SK-N-SH (cell line): Measurements from ENCODE around the gene POLG2. TPM values are rescaled to one million over a fixed set of nuclear protein-coding genes. Genes with fewer than 3 reads are reported as not detected.

ENCODE experiments used
- CTCF ChIA-PET: fragments of 300-600, 350-600 bp; formaldehyde crosslinking; extraction: SDS; loops from one replicate; lab custom pipeline; 2021; lab: Yijun Ruan, JAX
- POLR2A ChIA-PET: fragments of 350-600 bp; sonication (Branson Sonifier 250); formaldehyde crosslinking; extraction: SDS; loops from one replicate; lab custom pipeline; 2020; ENCODE audit warnings: antibody characterized with exemption, inconsistent platforms; lab: Yijun Ruan, JAX
- DNase-seq: peaks from one replicate; pipeline ENCODE4 v3.0.0; 2012
- H2AFZ ChIP-seq: fragments of 200-600 bp; sonication (generic); 2 replicates; pipeline ENCODE4 v1.8.1; 2016; ENCODE audit warnings: antibody characterized with exemption, mild to moderate bottlenecking, low read depth
- H3F3A ChIP-seq: fragments of 200-600 bp; sonication (generic); replicated peaks from 2 replicates; pipeline ENCODE3; 2016; ENCODE audit warnings: antibody characterized with exemption, mild to moderate bottlenecking; ENCODE audit not compliant: insufficient read depth
- H3K27ac ChIP-seq, 2 experiments: fragments of 200-500 bp in 1 of 2; fragments of 200-600 bp in 1 of 2; sonication (Bioruptor generic) in 1 of 2; sonication (generic), shearing (Covaris generic) in 1 of 2; 2 replicates each; pipeline versions ENCODE4 v1.5.1 to v1.6.1; 2014 to 2016; ENCODE audit warnings: low read depth in 2 of 2, inconsistent platforms in 1 of 2, low read length in 1 of 2, mild to moderate bottlenecking in 1 of 2, mixed read lengths in 1 of 2
- H3K27me3 ChIP-seq: fragments of 200-600 bp; sonication (generic), shearing (Covaris generic); 2 replicates; pipeline ENCODE4 v1.6.1; 2016; ENCODE audit warnings: mixed run types; ENCODE audit not compliant: insufficient read depth
- H3K36me3 ChIP-seq, 2 experiments: fragments of 200-500 bp in 1 of 2; fragments of 200-600 bp in 1 of 2; sonication (Bioruptor generic) in 1 of 2; sonication (generic) in 1 of 2; replicated peaks in 1 of 2; 2 replicates each; pipeline versions ENCODE3 to v1.5.1; 2014 to 2016; ENCODE audit warnings: low read length in 1 of 2, mild to moderate bottlenecking in 1 of 2; ENCODE audit not compliant: insufficient read depth in 2 of 2, control insufficient read depth in 1 of 2
- H3K4me1 ChIP-seq, 2 experiments: fragments of 200-500 bp in 1 of 2; fragments of 200-600 bp in 1 of 2; sonication (Bioruptor generic) in 1 of 2; sonication (generic), shearing (Covaris generic) in 1 of 2; 2 replicates each; pipeline versions ENCODE4 v1.5.1 to v1.6.1; 2014 to 2016; ENCODE audit warnings: low read depth in 1 of 2, low read length in 1 of 2, mixed run types in 1 of 2; ENCODE audit not compliant: insufficient read depth in 2 of 2, control insufficient read depth in 1 of 2
- H3K4me2 ChIP-seq: fragments of 200-600 bp; sonication (generic), shearing (Covaris generic); 2 replicates; pipeline ENCODE4 v1.6.1; 2017; ENCODE audit warnings: mixed run types
- H3K4me3 ChIP-seq, 2 experiments: fragments of 200-500 bp in 1 of 2; fragments of 200-600 bp in 1 of 2; sonication (Bioruptor generic) in 1 of 2; sonication (generic), shearing (Covaris generic) in 1 of 2; 2 replicates each; pipeline versions ENCODE4 v1.5.1 to v1.8.1; 2014 to 2016; ENCODE audit warnings: low read depth in 2 of 2, inconsistent platforms in 1 of 2, low read length in 1 of 2, mild to moderate bottlenecking in 1 of 2, mixed read lengths in 1 of 2, moderate library complexity in 1 of 2
- H3K79me2 ChIP-seq: fragments of 200-600 bp; sonication (generic); 2 replicates; pipeline ENCODE4 v1.8.1; 2017; ENCODE audit warnings: mild to moderate bottlenecking; ENCODE audit not compliant: insufficient read depth
- H3K9ac ChIP-seq: fragments of 200-600 bp; sonication (generic); 2 replicates; pipeline ENCODE4 v1.6.1; 2017; ENCODE audit warnings: mixed run types
- H3K9me2 ChIP-seq: fragments of 200-600 bp; sonication (generic); 2 replicates; pipeline ENCODE4 v1.6.1; 2017; ENCODE audit warnings: mixed run types
- H3K9me3 ChIP-seq: fragments of 200-600 bp; sonication (generic); 2 replicates; pipeline ENCODE4 v1.6.1; 2017; ENCODE audit warnings: mixed run types, mild to moderate bottlenecking, moderate library complexity
- H4K20me1 ChIP-seq: fragments of 200-600 bp; sonication (generic); 2 replicates; pipeline ENCODE4 v1.6.1; 2017; ENCODE audit warnings: mild to moderate bottlenecking, mixed run types; ENCODE audit not compliant: insufficient read depth
- CHD2 ChIP-seq: fragments of 150-350 bp; IDR thresholded peaks from 2 replicates; pipeline ENCODE4 v1.6.1; 2018; ENCODE audit warnings: low read length; ENCODE audit not compliant: partially characterized antibody
- CTCF ChIP-seq: fragments of 200-600 bp; sonication (generic); IDR thresholded peaks from 2 replicates; pipeline ENCODE4 v1.6.1; 2017; ENCODE audit warnings: antibody characterized with exemption, mild to moderate bottlenecking, moderate library complexity
- ELF1 ChIP-seq: IDR thresholded peaks from 2 replicates; pipeline ENCODE4 v1.4.0; 2012
- EP300 ChIP-seq, 2 experiments: IDR thresholded peaks; 2 replicates each; pipeline versions ENCODE4 v1.4.0 to v1.6.1; 2012; ENCODE audit warnings: borderline replicate concordance in 1 of 2, low read depth in 1 of 2, low read length in 1 of 2
- EZH2phosphoT487 ChIP-seq: fragments of 200-600 bp; sonication (generic); IDR thresholded peaks from 2 replicates; pipeline ENCODE4 v1.6.1; 2017; ENCODE audit warnings: low read depth, mixed run types, mild to moderate bottlenecking, antibody characterized with exemption, moderate library complexity, borderline replicate concordance
- FOSL2 ChIP-seq: IDR thresholded peaks from 2 replicates; pipeline ENCODE4 v1.4.0; 2012; ENCODE audit warnings: low read depth, mild to moderate bottlenecking, moderate library complexity, borderline replicate concordance
- FOXJ3 ChIP-seq: sonication (generic); formaldehyde crosslinking; IDR thresholded peaks from 2 replicates; pipeline ENCODE4 v1.5.1; 2020; ENCODE audit warnings: mild to moderate bottlenecking, missing genetic modification reagents
- FOXM1 ChIP-seq: IDR thresholded peaks from 2 replicates; pipeline ENCODE4 v1.4.0; 2012; ENCODE audit warnings: low read depth, mild to moderate bottlenecking
- GABPA ChIP-seq: IDR thresholded peaks from 2 replicates; pipeline ENCODE4 v1.4.0; 2012; ENCODE audit warnings: low read depth, mild to moderate bottlenecking
- GATA2 ChIP-seq: sonication (generic); formaldehyde crosslinking; IDR thresholded peaks from 2 replicates; pipeline ENCODE4 v1.5.0; 2020; ENCODE audit warnings: mild to moderate bottlenecking, missing genetic modification reagents
- JUND ChIP-seq: IDR thresholded peaks from 2 replicates; pipeline ENCODE4 v1.4.0; 2012
- MAX ChIP-seq: IDR thresholded peaks from 2 replicates; pipeline ENCODE4 v1.4.0; 2012; ENCODE audit warnings: low read depth
- MEF2A ChIP-seq: IDR thresholded peaks from 2 replicates; pipeline ENCODE4 v1.4.0; 2012; ENCODE audit warnings: low read depth, borderline replicate concordance
- MXI1 ChIP-seq: IDR thresholded peaks from 2 replicates; pipeline ENCODE4 v1.6.1; 2012; ENCODE audit warnings: mild to moderate bottlenecking, low read depth, low read length, improper control_type of control experiment
- NFIC ChIP-seq: IDR thresholded peaks from 2 replicates; pipeline ENCODE4 v1.4.0; 2012; ENCODE audit warnings: borderline replicate concordance
- NRF1 ChIP-seq: IDR thresholded peaks from 2 replicates; pipeline ENCODE4 v1.6.1; 2012; ENCODE audit warnings: low read depth, mild to moderate bottlenecking, low read length
- POLR2AphosphoS5 ChIP-seq: IDR thresholded peaks from 2 replicates; pipeline ENCODE4 v1.6.1; 2012; ENCODE audit warnings: low read depth, low read length
- RAD21 ChIP-seq: IDR thresholded peaks from 2 replicates; pipeline ENCODE4 v1.6.1; 2012; ENCODE audit warnings: mild to moderate bottlenecking, low read length
- RCOR1 ChIP-seq: fragments of 150-350 bp; IDR thresholded peaks from 2 replicates; pipeline ENCODE4 v1.6.1; 2017; ENCODE audit warnings: antibody characterized with exemption, low read length
- RFX5 ChIP-seq: IDR thresholded peaks from 2 replicates; pipeline ENCODE4 v1.6.1; 2012; ENCODE audit warnings: mild to moderate bottlenecking, improper control_type of control experiment, low read length
- RXRA ChIP-seq: IDR thresholded peaks from 2 replicates; pipeline ENCODE4 v1.4.0; 2012; ENCODE audit warnings: low read depth, mild to moderate bottlenecking, borderline replicate concordance
- SIN3A ChIP-seq: IDR thresholded peaks from 2 replicates; pipeline ENCODE4 v1.6.1; 2012; ENCODE audit warnings: low read depth, mild to moderate bottlenecking, low read length, moderate library complexity, borderline replicate concordance
- TAF1 ChIP-seq: IDR thresholded peaks from 2 replicates; pipeline ENCODE4 v1.6.1; 2012; ENCODE audit warnings: low read depth, mild to moderate bottlenecking, low read length, moderate library complexity, borderline replicate concordance
- TCF12 ChIP-seq: IDR thresholded peaks from 2 replicates; pipeline ENCODE4 v1.4.0; 2012
- YY1 ChIP-seq: IDR thresholded peaks from 2 replicates; pipeline ENCODE4 v1.4.0; 2012; ENCODE audit warnings: low read depth, mild to moderate bottlenecking
- ZBTB33 ChIP-seq: IDR thresholded peaks from 2 replicates; pipeline ENCODE4 v1.4.0; 2012; ENCODE audit warnings: low read depth, borderline replicate concordance
- WGBS: methylation state at CpG from one replicate; pipeline ENCODE4 v1.1.6; 2017; ENCODE audit warnings: low lambda C conversion rate; 5-methylcytosine and 5-hydroxymethylcytosine counted together
- polyA plus RNA-seq, 3 experiments: library from polyadenylated mRNA; depleted of rRNA; stranded (reverse); fragments of >200 nt; gene quantifications; 2 replicates each; pipeline ENCODE4 v1.2.3, GENCODE V29; 2012
- TF ChIP-seq, protein P1 (sequence below): IDR thresholded peaks from 2 replicates; pipeline ENCODE4; 2012
- TF ChIP-seq, protein P2 (sequence below): IDR thresholded peaks from 2 replicates; pipeline ENCODE4 v1.4.0; 2012; ENCODE audit warnings: low read depth, borderline replicate concordance

POLG2 gene
- polyA plus RNA-seq (2012; rRNA removed) = 18.0 and 20.1 TPM in 2 replicates
- 12.7 and 14.4 TPM in 2 replicates for polyA plus RNA-seq (2012; cell fraction: cytosol; rRNA removed)
- polyA plus RNA-seq (2012; cell fraction: nucleus; rRNA removed) = 65.9 and 91.3 TPM in 2 replicates

- POLR2A ChIA-PET = interaction anchor here (0.5 to 4.2 kb wide), 9 partner anchors 8 to 166 kb away, joined by 3 to 140 read pairs (median 4); partner anchors contain the start of genes CEP95 and DDX5
- Histone ChIP-seq H3K9me2 (no peaks in the 10 kb centered on the region), H3K9me3 (no peaks in the 10 kb centered on the region), H4K20me1 (peaks cover 49% of the 10 kb centered on the region), H3K4me1 (peaks cover 27 to 29% of the 10 kb centered on the region in 2 experiments), H3K79me2 (peaks cover 74% of the 10 kb centered on the region), H3K36me3 (peaks cover 55 to 58% of the 10 kb centered on the region in 2 experiments), H2AFZ (peak within 1 kb of the TSS; percentile 60; the same call in 1 of the 2 replicates), H3K4me2 (peak within 1 kb of the TSS; percentile 90), H3K27me3 (no peaks in the 10 kb centered on the region), H3K9ac (peak within 1 kb of the TSS; percentile 67), H3K4me3 (peak within 1 kb of the TSS; percentile 78 to 81), H3F3A (peaks cover 53% of the 10 kb centered on the region), H3K27ac (peak within 1 kb of the TSS; percentile 87 to 99)
- 2% methylated on average over 46 of the region's 50 CpGs for WGBS
- peak; percentile 96 for DNase-seq
- CTCF ChIA-PET = interaction anchor here (0.6 to 13.6 kb wide), 17 partner anchors 8 to 280 kb away, joined by 3 to 122 read pairs (median 3); partner anchors contain the start of genes CEP95 and DDX5
- TF ChIP-seq CHD2 (peak; percentile 40), FOXM1 (no peak), NRF1 (peak; percentile 96), EP300 (IDR thresholded peaks at IDR 0.05; ENCODE audit: borderline replicate concordance in 1 of 2, low read depth in 1 of 2, low read length in 1 of 2) (no peak), RXRA (no peak), GATA2 (CRISPR knock-in tag) (no peak), CTCF (peak; percentile 74), RAD21 (peak; percentile 43), MXI1 (peak; percentile 98), NFIC (no peak; the same call in 1 of the 2 replicates), RFX5 (no peak), JUND (peak; percentile 50; the same call in 1 of the 2 replicates), GABPA (peak; percentile 84), YY1 (peak; percentile 92), MAX (peak; percentile 66), MEF2A (peak; percentile 13; the same call in 1 of the 2 replicates), FOSL2 (peak; percentile 48), ZBTB33 (0 out of 2 replicates have a peak, but pooled peaks have one; percentile 14), FOXJ3 (CRISPR knock-in tag) (no peak), TAF1 (peak; percentile 91), TCF12 (peak; percentile 20), RCOR1 (peak; percentile 10; the same call in 1 of the 2 replicates), POLR2AphosphoS5 (peak; percentile 98), ELF1 (peak; percentile 79; the same call in 1 of the 2 replicates), EZH2phosphoT487 (no peak), SIN3A (peak; percentile 85)
- TF ChIP-seq, protein P1, sequence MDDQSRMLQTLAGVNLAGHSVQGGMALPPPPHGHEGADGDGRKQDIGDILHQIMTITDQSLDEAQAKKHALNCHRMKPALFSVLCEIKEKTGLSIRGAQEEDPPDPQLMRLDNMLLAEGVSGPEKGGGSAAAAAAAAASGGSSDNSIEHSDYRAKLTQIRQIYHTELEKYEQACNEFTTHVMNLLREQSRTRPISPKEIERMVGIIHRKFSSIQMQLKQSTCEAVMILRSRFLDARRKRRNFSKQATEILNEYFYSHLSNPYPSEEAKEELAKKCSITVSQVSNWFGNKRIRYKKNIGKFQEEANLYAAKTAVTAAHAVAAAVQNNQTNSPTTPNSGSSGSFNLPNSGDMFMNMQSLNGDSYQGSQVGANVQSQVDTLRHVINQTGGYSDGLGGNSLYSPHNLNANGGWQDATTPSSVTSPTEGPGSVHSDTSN = peak; percentile 74
- TF ChIP-seq, protein P2, sequence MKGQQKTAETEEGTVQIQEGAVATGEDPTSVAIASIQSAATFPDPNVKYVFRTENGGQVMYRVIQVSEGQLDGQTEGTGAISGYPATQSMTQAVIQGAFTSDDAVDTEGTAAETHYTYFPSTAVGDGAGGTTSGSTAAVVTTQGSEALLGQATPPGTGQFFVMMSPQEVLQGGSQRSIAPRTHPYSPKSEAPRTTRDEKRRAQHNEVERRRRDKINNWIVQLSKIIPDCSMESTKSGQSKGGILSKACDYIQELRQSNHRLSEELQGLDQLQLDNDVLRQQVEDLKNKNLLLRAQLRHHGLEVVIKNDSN = no peak
Measured at GRCh38 chr17:64496786-64497564, at the start of gene POLG2. TSS of gene POLG2 (minus strand) at chr17:64497054. CDS start at chr17:64496968, 86 bp downstream.
